A673 (cell line): ENCODE measurements around the gene JAKMIP1.

ENCODE experiments used
- CTCF ChIP-seq: fragments of 300-800, 200-600 bp; sonication (generic); conservative IDR thresholded peaks from 2 replicates; pipeline ENCODE4 v1.5.1; 2017; ENCODE audit warnings: low read depth, mild to moderate bottlenecking, antibody characterized with exemption, low read length, moderate library complexity, mixed read lengths
- EZH2 ChIP-seq: fragments of 200-600 bp; sonication (generic); IDR thresholded peaks from 2 replicates; pipeline ENCODE4 v1.6.1; 2017; ENCODE audit warnings: borderline replicate concordance, low read depth, mild to moderate bottlenecking, mixed read lengths, antibody characterized with exemption, low read length; ENCODE audit not compliant: poor library complexity, severe bottlenecking

- TF ChIP-seq CTCF (no peak), EZH2 (no peak)
Observed at GRCh38 chr4:6027392-6027791, 173.0 kb downstream of the JAKMIP1 start.
